ENCODE results near the gene ZNF169. TPM values are rescaled to one million over a fixed set of nuclear protein-coding genes. Genes with fewer than 3 reads are reported as not detected.
"Not testable (repeated sequence)": the region's sequence is repeated elsewhere in the genome, so short reads cannot be mapped to it uniquely, and the experiment has no call there.

ZNF169 gene
- polyA plus RNA-seq, 4 donors, result 4.9 to 12.7 (median 6.1) TPM

GRCh38 chr9:94340750-94341149, 81.7 kb downstream of the ZNF169 start:
- DNase-seq (ENCODE audit: low read depth in 4 of 4, low spot score in 3 of 4), result not testable (repeated sequence)

DNA sequence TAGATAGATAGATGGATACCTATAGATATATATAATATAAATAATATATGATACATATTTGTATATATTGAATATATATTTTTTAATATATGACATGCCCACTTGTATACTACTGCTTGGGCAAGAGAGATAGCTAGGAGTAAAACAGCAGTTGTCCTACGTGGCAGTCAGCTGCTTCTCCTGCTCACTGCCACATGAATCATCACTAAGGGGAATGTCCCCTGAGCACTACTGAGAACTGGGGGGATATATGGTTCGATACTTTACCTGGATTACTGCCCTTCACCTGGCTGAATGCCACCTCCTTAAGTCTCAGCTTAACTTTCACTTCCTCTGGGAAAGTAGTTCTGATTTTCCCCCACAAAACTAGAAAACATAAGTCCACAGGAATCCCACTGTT, 82.6 kb downstream of the ZNF169 start:
- DNase-seq (ENCODE audit: low read depth in 4 of 4, low spot score in 3 of 4), result not testable (repeated sequence)

GRCh38 chr9:94347451-94347850, 88.4 kb downstream of the ZNF169 start:
- DNase-seq (ENCODE audit: low read depth in 4 of 4, low spot score in 3 of 4), result not testable (repeated sequence)

GRCh38 chr9:94348754-94349153, 89.7 kb downstream of the ZNF169 start:
- not testable (repeated sequence) for DNase-seq (ENCODE audit: low read depth in 4 of 4, low spot score in 3 of 4)

Other genes starting within 250 kb of the ZNF169 start
- gene PTPDC1, start 174.8 kb upstream of the ZNF169 start, polyA plus RNA-seq (ENCODE audit: insufficient read length in 4 of 4), result 10 to 100 TPM; 11.3 to 13.9 (median 11.8) TPM
- gene NUTM2F, start 69.3 kb downstream of the ZNF169 start, polyA plus RNA-seq (ENCODE audit: insufficient read length in 4 of 4), result under 1 TPM in 1 of 4 donors, not detected in 3; 0.07 TPM